RWPE2 (cell line): ENCODE data around the gene ZIM2.

Source experiments
- ATAC-seq: fragments of 200-7000 bp; cut with Tn5 transposase; 3 replicates; pipeline ENCODE4 v1.9.1; 2021; ENCODE audit warnings: low read depth
- DNase-seq: peaks from one replicate; pipeline ENCODE4 v3.0.0-alpha.2; 2020; ENCODE audit warnings: low spot score
- H3K27ac ChIP-seq: fragments of 450-650 bp; 2 replicates; pipeline ENCODE4 v1.5.1; 2017; ENCODE audit warnings: mild to moderate bottlenecking; ENCODE audit not compliant: poor library complexity, severe bottlenecking
- H3K27me3 ChIP-seq: fragments of 250-450 bp; sonication (Bioruptor Pico); 2 replicates; pipeline ENCODE4 v1.5.1; 2021; ENCODE audit warnings: mild to moderate bottlenecking, moderate library complexity; ENCODE audit not compliant: insufficient read depth, poor library complexity, severe bottlenecking
- H3K36me3 ChIP-seq: fragments of 250-450 bp; sonication (Bioruptor Pico); 2 replicates; pipeline ENCODE4 v1.5.1; 2020; ENCODE audit warnings: low read depth, mild to moderate bottlenecking, moderate library complexity
- H3K4me1 ChIP-seq: fragments of 250-450 bp; sonication (Bioruptor Pico); 2 replicates; pipeline ENCODE4 v1.5.1; 2021; ENCODE audit warnings: mild to moderate bottlenecking, moderate library complexity; ENCODE audit not compliant: insufficient read depth, poor library complexity, severe bottlenecking
- H3K4me3 ChIP-seq: fragments of 250-450 bp; sonication (Bioruptor Pico); 2 replicates; pipeline ENCODE4 v1.5.1; 2021; ENCODE audit warnings: mild to moderate bottlenecking, moderate library complexity; ENCODE audit not compliant: severe bottlenecking
- H3K9me3 ChIP-seq: fragments of 250-450 bp; sonication (Bioruptor Pico); 2 replicates; pipeline ENCODE4 v1.5.1; 2021; ENCODE audit warnings: mild to moderate bottlenecking, moderate library complexity; ENCODE audit not compliant: severe bottlenecking
- TF ChIP-seq, protein P1 (sequence below): fragments of 450-650 bp; IDR thresholded peaks from one replicate; pipeline ENCODE4 v1.5.1; 2017; ENCODE audit warnings: mild to moderate bottlenecking, moderate library complexity; ENCODE audit not compliant: poor library complexity, severe bottlenecking

Gene ZIM2

DNA sequence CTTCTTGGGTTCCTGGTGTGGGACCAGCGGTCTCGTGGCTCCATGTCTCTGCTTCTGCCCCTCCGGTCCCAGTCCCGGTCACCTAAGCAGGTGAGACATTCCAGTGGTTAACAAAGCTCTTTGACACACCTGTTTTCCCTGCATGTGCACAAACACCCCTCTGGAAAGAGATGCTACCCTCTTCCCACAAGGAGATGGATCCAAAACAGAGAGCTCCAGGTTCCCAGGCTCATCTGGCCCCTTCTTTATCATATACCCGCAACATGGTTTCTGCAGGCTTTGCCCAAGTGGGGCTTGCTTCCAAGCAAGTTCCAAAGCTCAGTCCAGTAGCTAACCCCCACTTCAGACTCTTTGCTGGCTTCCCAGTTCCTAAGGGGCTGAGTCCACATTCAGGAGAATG, 17.8 kb downstream of the ZIM2 start:
- no peak overlapping the region for H3K27ac ChIP-seq
- DNase-seq (no peak), ATAC-seq (no peak)
- H3K4me1 ChIP-seq, result no peaks in the 10 kb centered on the region
- no peaks in the 10 kb centered on the region for H3K36me3 ChIP-seq
- H3K9me3 ChIP-seq, result no peaks in the 10 kb centered on the region
- TF ChIP-seq, protein P1, sequence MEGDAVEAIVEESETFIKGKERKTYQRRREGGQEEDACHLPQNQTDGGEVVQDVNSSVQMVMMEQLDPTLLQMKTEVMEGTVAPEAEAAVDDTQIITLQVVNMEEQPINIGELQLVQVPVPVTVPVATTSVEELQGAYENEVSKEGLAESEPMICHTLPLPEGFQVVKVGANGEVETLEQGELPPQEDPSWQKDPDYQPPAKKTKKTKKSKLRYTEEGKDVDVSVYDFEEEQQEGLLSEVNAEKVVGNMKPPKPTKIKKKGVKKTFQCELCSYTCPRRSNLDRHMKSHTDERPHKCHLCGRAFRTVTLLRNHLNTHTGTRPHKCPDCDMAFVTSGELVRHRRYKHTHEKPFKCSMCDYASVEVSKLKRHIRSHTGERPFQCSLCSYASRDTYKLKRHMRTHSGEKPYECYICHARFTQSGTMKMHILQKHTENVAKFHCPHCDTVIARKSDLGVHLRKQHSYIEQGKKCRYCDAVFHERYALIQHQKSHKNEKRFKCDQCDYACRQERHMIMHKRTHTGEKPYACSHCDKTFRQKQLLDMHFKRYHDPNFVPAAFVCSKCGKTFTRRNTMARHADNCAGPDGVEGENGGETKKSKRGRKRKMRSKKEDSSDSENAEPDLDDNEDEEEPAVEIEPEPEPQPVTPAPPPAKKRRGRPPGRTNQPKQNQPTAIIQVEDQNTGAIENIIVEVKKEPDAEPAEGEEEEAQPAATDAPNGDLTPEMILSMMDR, result no peak
- no peaks in the 10 kb centered on the region for H3K27me3 ChIP-seq
- H3K4me3 ChIP-seq, result no peak overlapping the region

DNA sequence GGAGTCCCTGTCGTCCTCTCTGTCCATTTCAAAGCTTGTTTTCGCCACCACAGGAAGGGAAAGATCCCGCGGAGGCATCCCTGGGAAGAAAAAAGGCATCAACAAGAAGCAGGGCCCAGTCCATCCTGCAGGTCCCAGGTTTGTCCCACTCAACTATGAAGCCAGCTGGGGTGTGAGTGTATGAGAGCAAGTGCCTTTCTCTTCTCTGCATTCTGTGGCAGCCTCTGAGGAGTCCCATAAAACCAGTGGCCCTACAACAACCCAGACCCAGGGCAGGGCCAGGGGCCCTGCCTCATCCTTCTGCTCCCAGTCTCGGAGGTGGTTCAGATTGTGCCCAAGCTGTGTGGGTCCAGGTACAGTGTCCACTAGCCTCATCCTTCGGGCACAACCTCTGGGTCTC, 18.9 kb downstream of the ZIM2 start:
- ATAC-seq (no peak), DNase-seq (no peak)
- Histone ChIP-seq H3K27ac (no peak overlapping the region), H3K36me3 (no peaks in the 10 kb centered on the region), H3K9me3 (no peaks in the 10 kb centered on the region), H3K4me3 (no peak overlapping the region), H3K4me1 (no peaks in the 10 kb centered on the region), H3K27me3 (no peaks in the 10 kb centered on the region)
- TF ChIP-seq, protein P1, result no peak

DNA sequence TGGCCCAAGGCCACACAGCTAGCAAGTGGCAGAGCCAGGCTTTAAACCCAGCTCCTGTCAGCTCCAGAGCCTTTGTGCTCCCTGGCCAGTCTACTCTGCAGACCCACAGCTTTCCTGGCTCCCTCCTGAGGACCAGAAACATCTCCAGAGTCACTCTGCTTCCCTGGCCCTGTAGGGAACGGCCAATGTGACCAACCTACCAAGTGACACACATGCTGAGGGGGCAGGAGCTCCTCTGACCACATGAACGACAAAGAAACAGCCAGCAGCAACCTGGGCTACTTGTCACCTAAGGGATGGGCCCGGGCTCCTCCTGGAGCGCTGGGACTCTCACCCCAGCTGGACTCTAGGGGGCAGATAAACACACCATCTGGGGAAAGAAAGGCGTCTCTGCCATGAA, 19.3 kb downstream of the ZIM2 start:
- no peak for ATAC-seq
- H3K9me3 ChIP-seq, result no peaks in the 10 kb centered on the region
- no peak overlapping the region for H3K27ac ChIP-seq
- no peak for DNase-seq
- no peaks in the 10 kb centered on the region for H3K36me3 ChIP-seq
- H3K27me3 ChIP-seq, result no peaks in the 10 kb centered on the region
- no peaks in the 10 kb centered on the region for H3K4me1 ChIP-seq
- TF ChIP-seq, protein P1, result no peak
- no peak overlapping the region for H3K4me3 ChIP-seq

DNA sequence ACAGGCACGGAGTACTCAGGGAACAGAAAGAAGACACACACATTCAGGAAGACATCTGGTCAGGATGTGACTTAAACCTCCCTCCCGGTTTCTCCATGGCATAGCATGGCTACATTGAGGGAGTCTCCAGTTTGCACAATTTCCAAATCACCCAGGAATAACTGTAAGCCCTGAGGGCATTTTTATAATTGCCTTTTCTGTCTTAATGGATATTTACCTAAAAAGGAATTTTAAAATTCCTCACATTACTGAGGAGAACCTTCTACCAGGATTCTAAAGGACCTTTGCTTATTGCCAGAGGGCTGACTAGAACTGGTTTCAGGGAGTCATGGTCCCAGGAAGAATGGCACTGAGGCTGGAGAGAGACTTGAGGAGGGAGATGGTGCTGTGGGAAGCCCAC, 21.4 kb downstream of the ZIM2 start:
- Histone ChIP-seq H3K9me3 (no peaks in the 10 kb centered on the region), H3K27me3 (no peaks in the 10 kb centered on the region), H3K27ac (no peak overlapping the region), H3K4me3 (no peak overlapping the region), H3K4me1 (no peaks in the 10 kb centered on the region), H3K36me3 (no peaks in the 10 kb centered on the region)
- ATAC-seq, result no peak
- no peak for DNase-seq
- TF ChIP-seq, protein P1, result no peak

DNA sequence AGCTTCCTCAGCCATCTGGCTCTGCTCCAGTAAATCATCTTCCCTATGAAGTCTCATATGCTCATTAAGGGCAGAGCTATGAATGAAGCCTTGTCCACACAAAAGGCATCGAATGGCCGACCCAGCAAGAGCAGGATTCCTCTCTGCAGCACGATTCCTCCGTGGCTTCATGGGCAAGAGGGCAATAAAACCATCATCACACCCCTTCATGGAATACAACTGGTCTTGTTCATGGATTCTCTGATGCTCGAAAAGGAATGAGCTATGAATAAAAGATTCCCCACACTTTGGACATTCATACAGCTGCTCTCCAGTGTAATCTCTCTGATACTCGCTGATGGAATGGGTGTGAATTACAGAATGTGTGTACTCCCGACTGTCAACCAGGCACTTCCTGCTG, 25.9 kb downstream of the ZIM2 start:
- ATAC-seq, result no peak
- TF ChIP-seq, protein P1, result no peak
- Histone ChIP-seq H3K4me3 (no peak overlapping the region), H3K9me3 (no peaks in the 10 kb centered on the region), H3K36me3 (no peaks in the 10 kb centered on the region), H3K27me3 (no peaks in the 10 kb centered on the region), H3K27ac (no peak overlapping the region), H3K4me1 (no peaks in the 10 kb centered on the region)
- no peak for DNase-seq
